ENCODE measurements around the gene CDCA8. TPM values are rescaled to one million over a fixed set of nuclear protein-coding genes. Genes with fewer than 3 reads are reported as not detected.

Gene CDCA8
- total and polyA plus RNA-seq, 2 of the 4 experiments (the other 2 are of a cell fraction): 5.9 to 25.7 TPM

DNA sequence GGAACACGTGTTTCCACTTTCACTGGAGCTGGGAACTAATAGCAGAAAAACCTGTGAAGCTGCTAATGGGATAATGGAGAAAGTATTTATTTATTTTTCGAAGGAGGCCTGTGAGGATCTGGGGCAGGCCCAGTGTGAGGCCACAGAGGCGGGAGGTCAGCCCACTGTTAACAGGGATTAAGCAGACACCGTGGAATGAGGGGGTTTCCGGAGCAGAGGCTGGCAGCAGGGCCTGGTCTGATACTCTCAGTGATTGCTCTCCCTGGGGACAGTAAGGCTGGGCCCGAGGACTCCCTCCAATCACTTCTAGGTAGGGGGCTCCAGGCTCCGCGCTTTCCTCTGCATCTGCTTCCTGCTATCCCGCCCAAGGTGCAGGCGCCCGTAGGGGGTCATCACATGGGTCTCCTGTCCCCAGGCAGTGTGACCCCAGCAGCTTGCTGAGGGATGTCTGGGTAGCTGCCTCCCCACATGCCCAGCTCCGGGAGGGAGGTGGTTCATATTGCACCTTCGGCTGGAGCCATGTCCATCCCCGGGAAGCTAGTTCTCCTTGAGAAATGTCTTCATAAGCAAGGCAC is 28.8 kb upstream of the CDCA8 start:
- Histone ChIP-seq H2AK5ac (ENCODE audit: low read depth, low read length) (no peak overlapping the region), H2AFZ (replicated peaks; ENCODE audit: low read length, poor library complexity) (peak overlapping the region; percentile 24), H4K91ac (ENCODE audit: insufficient read depth, low read depth, low read length) (no peak overlapping the region), H2BK5ac (ENCODE audit: low read depth, low read length, poor library complexity, severe bottlenecking) (no peak overlapping the region), H3K18ac (ENCODE audit: low read depth, low read length) (no peak overlapping the region), H3K4me3 (ENCODE audit: insufficient read depth, low read depth, low read length) (no peak overlapping the region), H3K27me3 (ENCODE audit: control insufficient read depth, insufficient read depth, low read length) (peaks cover 53% of the 10 kb centered on the region), H3K4ac (ENCODE audit: low read depth, low read length) (no peak overlapping the region), H3K23ac (ENCODE audit: low read depth, low read length) (no peak overlapping the region), H3K4me1 (ENCODE audit: control insufficient read depth, insufficient read depth, low read length) (no peaks in the 10 kb centered on the region), H4K5ac (ENCODE audit: low read depth, low read length) (no peak overlapping the region), H3K36me3 (ENCODE audit: control insufficient read depth, insufficient read depth, low read length) (no peaks in the 10 kb centered on the region), H2BK20ac (ENCODE audit: low read depth, low read length) (no peak overlapping the region), H4K20me1 (ENCODE audit: insufficient read depth, low read length) (no peaks in the 10 kb centered on the region), H4K8ac (ENCODE audit: low read depth in 2 of 2, low read length in 2 of 2) (no peak overlapping the region), H3K79me1 (ENCODE audit: low read depth in 1 of 2, low read length in 2 of 2) (no peaks in the 10 kb centered on the region), H2AK9ac (replicated peaks; ENCODE audit: low read depth, low read length, poor library complexity) (no peak overlapping the region), H3K9ac (ENCODE audit: low read depth, low read length) (no peak overlapping the region), H3K14ac (replicated peaks; ENCODE audit: low read depth, low read length) (no peak overlapping the region), H2BK15ac (ENCODE audit: low read depth, low read length) (no peak overlapping the region), H3K9me1 (ENCODE audit: insufficient read depth, low read length) (no peaks in the 10 kb centered on the region), H2BK120ac (ENCODE audit: low read depth, low read length) (no peak overlapping the region), H3K56ac (ENCODE audit: extremely low read depth, insufficient read depth, low read length) (no peak overlapping the region), H3K4me2 (ENCODE audit: low read depth, low read length) (no peak overlapping the region), H3K9me3 (ENCODE audit: control insufficient read depth, insufficient read depth, low read length) (no peaks in the 10 kb centered on the region), H3K27ac (ENCODE audit: insufficient read depth, low read length) (no peak overlapping the region)
- dilution Hi-C loops (cut with HindIII; ENCODE audit: low sequenced_read_pairs, unreplicated experiment) (no loop called here), in situ Hi-C loops (cut with MboI; ENCODE audit: low sequenced_read_pairs) (no loop called here), intact Hi-C loops (cut with micrococcal nuclease) (no loop called here)
- no TSS peak for BruUV-seq (replicated peaks)
- whole genome bisulfite sequencing, 2 experiments (ENCODE audit: extremely low coverage in 2 of 2, insufficient read length in 1 of 2): 40% methylated on average over 5 of the region's 14 CpGs; no CpG with 5 or more reads in 1 of the 2 experiments
- TF ChIP-seq, protein P1, sequence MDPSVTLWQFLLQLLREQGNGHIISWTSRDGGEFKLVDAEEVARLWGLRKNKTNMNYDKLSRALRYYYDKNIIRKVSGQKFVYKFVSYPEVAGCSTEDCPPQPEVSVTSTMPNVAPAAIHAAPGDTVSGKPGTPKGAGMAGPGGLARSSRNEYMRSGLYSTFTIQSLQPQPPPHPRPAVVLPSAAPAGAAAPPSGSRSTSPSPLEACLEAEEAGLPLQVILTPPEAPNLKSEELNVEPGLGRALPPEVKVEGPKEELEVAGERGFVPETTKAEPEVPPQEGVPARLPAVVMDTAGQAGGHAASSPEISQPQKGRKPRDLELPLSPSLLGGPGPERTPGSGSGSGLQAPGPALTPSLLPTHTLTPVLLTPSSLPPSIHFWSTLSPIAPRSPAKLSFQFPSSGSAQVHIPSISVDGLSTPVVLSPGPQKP (IDR thresholded peaks at IDR 0.05; ENCODE audit: borderline replicate concordance, low read depth, low read length): no peak
- TF ChIP-seq MAZ (IDR thresholded peaks at IDR 0.05; ENCODE audit: borderline replicate concordance, low read depth, low read length) (no peak), POLR2A (IDR thresholded peaks at IDR 0.05; ENCODE audit: low read depth, low read length) (no peak), CEBPB (IDR thresholded peaks at IDR 0.05; ENCODE audit: low read depth, low read length) (no peak), MAFK (IDR thresholded peaks at IDR 0.05; ENCODE audit: low read depth, low read length) (no peak), RAD21 (IDR thresholded peaks at IDR 0.05; ENCODE audit: low read length) (no peak), SMC3 (IDR thresholded peaks at IDR 0.05; ENCODE audit: low read depth, low read length) (no peak), BHLHE40 (IDR thresholded peaks at IDR 0.05; ENCODE audit: low read depth, low read length) (no peak), MXI1 (IDR thresholded peaks at IDR 0.05; ENCODE audit: borderline replicate concordance, low read depth, low read length) (no peak), RFX5 (IDR thresholded peaks at IDR 0.05; ENCODE audit: low read depth, low read length) (no peak), FOS (IDR thresholded peaks at IDR 0.05; ENCODE audit: low read depth, low read length) (no peak), RCOR1 (IDR thresholded peaks at IDR 0.05; ENCODE audit: insufficient replicate concordance, low read length) (no peak)
- TF ChIP-seq, protein P2, sequence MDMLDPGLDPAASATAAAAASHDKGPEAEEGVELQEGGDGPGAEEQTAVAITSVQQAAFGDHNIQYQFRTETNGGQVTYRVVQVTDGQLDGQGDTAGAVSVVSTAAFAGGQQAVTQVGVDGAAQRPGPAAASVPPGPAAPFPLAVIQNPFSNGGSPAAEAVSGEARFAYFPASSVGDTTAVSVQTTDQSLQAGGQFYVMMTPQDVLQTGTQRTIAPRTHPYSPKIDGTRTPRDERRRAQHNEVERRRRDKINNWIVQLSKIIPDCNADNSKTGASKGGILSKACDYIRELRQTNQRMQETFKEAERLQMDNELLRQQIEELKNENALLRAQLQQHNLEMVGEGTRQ (IDR thresholded peaks at IDR 0.05; ENCODE audit: low read depth, low read length): no peak
- ATAC-seq (ENCODE audit: low read depth) (peak; percentile 50; the same call in 1 of the 2 replicates), DNase-seq (no peak)
- ChIA-PET CTCF (interaction anchor here (0.7 to 1.1 kb wide), 3 partner anchors 18 to 208 kb away, joined by 3 read pairs; no protein-coding TSS in a partner anchor), POLR2A (ENCODE audit: unreplicated experiment) (interaction anchor here (1.0 kb wide), 1 partner anchor 178 kb away, joined by 3 read pairs; no protein-coding TSS in a partner anchor)

All from IMR-90 (cell line).